HG03196 (cell line): ENCODE data around the gene GNG7.
"Not testable (repeated sequence)": the region's sequence is repeated elsewhere in the genome, so short reads cannot be mapped to it uniquely, and the experiment has no call there.

Experiments
- ATAC-seq: cut with Tn5 transposase; IDR thresholded peaks from one replicate; pipeline ENCODE4 v1.9.1; 2021; ENCODE audit not compliant: unreplicated experiment

GNG7 gene

GRCh38 chr19:2556221-2557092 lies 146.0 kb downstream of the GNG7 start:
- ATAC-seq: no peak

DNA sequence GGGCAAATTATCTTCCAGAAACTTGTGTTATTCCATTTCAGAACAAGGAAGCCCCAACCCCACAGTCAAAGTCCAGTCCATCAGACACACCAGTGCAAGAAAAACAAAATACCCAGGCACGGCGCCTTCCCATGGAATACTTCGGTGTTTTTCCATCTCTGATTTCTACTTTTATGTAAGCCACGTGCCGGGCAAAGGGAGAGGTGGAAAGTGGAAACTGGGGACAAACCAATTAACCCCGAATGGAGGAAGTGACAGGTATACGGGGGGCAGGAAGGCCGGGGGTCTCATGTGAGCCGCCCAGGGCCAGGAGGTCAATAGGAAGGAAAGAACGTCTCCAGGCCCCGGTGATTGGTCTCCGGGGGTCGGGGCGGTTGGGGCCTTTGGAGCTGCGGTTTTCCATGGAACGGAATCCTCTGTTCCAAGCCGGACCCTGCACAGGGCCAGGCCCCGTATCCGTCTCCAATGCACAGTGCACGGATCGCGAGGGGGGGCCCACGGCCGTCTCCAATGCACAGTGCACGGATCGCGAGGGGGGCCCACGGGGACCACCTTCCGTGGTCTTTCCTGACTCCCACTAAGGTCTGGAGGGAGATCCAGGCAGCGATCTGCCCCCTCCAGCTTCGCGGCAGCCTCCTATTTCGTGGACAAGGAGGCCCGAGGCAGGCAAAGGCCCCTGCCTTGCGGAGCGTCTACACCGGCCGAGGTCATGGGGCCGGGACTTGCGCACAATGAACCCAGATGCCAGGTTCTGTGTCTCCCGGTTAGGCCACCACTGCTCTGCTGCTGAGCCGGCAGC lies 146.9 kb downstream of the GNG7 start:
- no peak for ATAC-seq

DNA sequence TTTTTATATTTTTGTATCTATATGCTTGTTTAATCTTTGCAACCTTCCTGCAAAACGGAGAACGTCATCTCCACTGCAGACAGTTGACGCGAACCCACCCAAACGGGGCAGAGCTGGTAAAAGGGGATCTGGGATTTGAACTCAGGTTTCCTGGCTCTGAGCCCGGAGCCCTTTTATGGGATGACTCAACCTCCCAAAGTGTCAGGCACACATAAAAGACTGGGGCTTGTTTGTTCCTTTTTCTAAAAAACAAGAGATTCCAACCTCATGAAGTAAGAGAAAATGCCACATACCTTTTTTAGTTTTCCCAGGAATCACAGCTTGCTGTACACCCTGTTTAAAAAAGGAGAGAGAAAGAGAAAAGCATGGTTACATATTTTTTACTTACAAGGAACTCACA lies 147.6 kb downstream of the GNG7 start:
- no peak for ATAC-seq

DNA sequence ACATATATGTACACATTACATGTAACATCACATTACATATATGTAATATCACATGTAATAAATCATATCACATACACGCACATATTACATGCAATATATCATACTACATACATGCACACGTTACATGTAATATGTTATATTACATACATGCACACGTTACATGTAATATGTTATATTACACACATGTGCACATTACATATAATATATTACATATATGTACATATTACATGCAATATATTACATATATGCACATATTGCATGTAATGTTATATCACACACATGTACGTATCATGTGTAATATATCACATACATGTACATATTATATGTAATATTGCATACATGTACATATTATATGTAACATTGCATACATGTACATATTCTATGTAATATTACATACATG lies 149.0 kb downstream of the GNG7 start:
- no peak for ATAC-seq

GRCh38 chr19:2552859-2553258 lies 149.6 kb downstream of the GNG7 start:
- ATAC-seq: peak; percentile 72

- no peak for ATAC-seq
These were observed 150.7 kb downstream of the GNG7 start for GRCh38 chr19:2551864-2552185.

DNA sequence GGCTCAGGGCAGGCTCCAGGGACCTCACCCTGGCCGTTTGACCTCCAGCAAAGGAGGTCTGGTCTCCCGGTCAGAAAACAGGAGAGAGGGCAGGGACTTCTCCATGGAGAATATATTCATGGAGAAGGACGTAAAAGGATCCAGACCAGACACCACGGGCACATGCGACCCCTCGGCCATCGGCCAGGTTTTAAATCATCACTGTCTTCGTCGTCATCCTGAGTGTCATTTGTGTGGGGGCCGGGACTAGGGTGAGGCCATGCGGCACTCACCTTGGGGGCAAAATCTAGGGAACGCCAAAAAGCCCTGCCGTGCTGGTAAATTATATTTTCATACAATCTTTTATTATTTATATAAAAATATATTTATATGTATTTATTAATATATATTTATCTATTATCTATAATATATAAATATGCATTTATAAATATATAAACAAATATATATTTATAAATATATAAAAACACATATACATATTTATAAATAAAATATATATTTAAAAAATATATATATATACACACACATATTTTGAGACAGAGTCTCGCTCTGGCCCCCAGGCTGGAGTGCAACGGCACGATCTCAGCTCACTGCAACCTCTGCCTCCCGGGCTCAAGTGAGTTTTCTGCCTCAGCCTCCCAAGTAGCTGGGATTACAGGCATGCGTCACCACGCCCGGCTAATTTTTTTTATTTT lies 151.2 kb downstream of the GNG7 start:
- ATAC-seq: no peak

- no peak for ATAC-seq
These were observed 151.9 kb downstream of the GNG7 start for GRCh38 chr19:2550431-2551171.

- no peak for ATAC-seq
These were observed 152.7 kb downstream of the GNG7 start for GRCh38 chr19:2549701-2550191.

- no peak for ATAC-seq
These were observed 153.5 kb downstream of the GNG7 start for GRCh38 chr19:2548966-2549365.

GRCh38 chr19:2547721-2548120 lies 154.8 kb downstream of the GNG7 start:
- ATAC-seq: no peak

DNA sequence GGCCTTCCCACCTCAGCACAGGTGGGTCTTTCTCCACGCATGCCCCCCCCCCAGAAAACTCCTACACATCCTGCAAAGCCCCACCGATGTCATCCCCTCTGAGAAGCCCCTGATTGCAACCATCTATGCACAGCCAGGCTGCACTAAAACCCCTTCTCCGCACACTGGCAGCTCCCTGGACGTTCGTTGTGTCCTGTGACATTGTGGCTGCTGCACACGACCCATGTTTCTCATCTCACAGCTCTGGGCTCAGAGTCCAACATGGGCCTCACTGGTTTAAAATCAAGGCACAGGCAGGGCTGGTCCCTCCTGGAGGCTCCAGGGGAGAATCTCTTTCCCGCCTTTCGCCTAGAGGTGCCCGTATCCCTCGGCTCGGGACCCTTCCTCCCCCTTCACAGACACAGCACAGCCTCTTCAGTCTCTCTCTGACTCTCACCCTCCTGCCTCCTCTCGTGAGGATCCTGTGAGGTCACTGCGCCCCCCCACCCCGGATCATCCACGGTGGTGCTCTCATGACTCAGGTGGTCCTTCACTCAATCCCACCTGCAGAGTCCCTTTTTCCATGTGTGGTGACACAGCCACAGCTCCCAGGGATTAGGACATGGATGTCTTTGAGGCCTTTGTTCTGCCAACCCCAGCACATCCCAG lies 155.3 kb downstream of the GNG7 start:
- no peak for ATAC-seq

DNA sequence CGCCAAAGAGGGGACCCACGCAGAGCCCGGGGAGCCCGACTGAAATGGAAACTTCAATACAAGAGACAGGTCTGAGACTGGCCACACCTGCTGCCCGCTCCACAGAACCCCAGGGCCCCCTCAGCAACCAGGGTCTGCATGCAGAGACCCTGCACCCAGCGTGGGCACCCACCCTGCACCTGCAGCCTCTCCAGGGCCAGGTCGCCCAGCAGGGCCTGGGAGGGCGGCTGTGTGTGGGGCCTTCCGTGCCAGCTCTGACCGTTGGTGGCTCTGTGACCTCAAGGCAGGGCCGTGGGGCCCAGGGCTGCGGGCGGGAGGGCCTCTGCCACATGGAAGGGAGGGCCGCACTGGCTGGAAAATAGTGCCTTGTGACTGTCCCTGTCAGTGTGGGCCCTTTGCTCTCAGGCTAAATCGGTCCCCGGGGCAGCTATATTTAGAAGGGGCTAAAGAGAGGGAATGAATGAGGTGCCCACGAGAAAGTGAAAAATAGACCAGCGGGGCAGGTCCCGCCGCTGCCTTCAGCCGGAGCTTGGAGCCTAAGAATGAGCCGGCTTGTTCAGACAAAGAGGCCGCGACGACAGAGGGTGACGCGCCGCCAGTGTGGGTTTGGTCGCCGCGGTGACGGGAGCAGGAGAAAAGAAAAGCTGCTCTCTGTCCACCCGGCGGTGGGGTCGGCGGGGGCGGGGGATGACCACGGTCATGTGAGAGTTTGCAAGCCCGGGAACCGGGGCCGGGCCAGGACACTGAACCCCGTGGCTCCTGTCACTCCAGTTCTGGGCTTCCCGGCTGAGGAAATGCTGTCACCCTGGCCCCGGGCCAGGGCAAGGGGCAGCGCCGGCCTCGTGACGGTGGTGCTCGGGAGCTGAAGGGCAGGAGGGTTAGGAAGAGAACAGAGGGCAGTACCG lies 156.1 kb downstream of the GNG7 start:
- no peak for ATAC-seq

DNA sequence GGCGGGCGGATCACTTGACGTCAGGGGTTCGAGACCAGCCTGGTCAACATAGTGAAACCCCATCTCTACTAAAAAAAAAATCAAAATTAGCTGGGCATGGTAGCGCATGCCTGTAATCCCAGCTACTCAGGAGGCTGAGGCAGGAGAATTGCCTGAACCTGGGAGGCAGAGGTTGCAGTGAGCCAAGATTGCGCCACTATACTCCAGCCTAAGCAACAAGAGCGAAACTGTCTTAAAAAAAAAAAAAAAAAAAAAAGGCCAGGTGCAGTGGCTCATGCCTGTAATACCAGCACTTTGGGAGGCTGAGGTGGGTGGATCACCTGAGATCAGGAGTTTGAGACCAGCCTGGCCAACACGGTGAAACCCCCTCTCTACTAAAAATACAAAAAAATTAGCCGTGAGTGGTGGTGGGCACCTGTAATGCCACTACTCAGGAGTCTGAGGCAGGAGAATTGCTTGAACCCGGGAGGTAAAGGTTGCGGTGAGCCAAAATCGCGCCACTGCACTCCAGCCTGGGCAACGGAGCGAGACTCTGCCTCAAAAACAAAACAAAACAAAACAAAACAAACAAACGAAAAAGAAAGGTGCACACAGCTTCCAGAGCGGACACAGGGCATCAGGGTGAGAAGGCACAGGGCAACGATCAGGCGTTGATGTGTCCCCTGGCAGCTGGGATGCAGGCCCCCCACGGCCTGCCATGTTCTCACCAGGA lies 156.9 kb downstream of the GNG7 start:
- ATAC-seq: not testable (repeated sequence)

DNA sequence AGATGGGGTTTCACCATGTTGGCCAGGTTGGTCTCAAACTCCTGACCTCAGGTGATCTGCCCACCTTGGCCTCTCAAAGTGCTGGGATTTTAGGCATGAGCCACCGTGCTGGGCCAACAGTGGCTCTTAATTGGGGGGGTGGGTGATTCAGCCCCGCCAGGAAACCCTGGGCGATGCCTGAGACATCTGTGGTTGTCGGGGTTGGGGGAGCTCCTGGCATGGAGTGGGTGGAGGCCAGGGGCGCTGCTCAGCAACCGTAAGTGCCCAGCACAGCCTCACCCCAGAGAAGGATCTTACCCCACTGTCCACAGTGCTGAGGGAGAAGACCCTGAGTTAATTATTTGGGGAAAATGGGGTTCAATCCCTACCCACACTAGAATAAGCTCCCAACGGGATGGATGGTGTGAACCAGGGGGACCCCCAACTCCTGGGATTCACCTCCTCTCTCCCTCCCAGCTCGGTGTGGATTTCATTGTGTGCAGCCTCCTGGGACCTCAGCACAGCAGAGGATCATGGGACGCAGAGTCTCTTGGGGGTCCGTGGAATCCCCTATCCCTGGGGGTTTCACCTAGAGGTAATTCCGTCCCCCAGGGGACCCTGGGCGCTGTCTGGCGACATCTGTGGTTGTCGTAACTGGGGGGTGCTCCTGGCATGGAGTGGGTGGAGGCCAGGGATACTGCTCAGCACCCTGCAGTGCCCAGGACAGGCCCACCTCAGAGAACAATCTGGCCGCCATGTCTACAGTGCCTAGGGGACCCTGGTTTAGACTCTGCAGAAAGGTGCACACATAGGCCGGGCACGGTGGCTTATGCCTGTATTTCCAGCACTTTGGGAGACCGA lies 157.7 kb downstream of the GNG7 start:
- ATAC-seq: no peak

DNA sequence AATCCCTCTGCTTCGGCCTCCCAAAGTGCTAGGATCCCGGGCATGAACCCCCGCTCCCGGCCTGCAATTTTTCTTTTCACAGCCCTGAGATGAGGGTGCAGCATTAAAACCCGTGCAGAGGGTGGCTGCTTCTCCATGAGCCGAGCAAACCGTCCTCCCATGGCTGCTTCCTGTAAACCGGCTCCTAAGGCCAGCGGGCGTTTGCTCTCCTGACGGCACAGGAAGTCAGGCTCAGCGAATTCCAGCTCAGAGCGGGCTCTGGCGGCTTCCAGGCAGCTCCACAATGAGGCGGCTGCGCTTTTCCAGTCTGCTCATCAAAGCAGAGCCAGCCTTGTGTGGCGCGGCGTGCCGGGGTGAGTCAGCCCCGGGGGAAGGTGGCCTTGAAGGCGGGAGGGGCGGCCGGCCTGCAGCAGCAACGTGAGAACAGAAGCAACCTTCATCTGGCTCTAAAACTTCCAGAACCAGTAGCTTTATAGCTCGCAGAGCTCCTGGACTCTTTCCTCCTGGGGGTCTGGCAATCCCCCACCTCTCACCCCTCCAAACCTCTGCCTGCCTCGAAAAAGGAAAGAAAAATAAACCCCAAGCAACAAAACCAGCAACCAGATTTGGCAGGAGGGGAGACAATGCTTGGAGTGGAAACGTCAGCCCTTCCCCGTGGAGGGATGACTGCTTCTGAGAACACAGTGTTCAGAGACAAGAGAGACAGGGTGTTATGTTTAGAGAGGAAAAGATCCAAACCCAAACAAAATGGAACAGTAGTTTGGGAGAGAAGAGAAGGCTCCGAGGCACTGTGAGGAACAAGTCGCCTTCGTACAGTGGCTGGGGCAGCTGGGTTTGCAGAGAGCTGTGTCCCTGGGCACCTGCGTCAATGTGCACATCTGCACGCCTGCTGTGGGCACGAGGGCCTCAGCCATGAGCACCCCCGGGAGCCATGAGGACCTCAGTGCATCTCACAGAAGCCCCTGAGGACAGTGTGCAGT lies 158.7 kb downstream of the GNG7 start:
- ATAC-seq: no peak

- not testable (repeated sequence) for ATAC-seq
These were observed 159.4 kb downstream of the GNG7 start for GRCh38 chr19:2543072-2543462.
